ENCODE results near the gene TRMT61A. TPM values are rescaled to one million over a fixed set of nuclear protein-coding genes. Genes with fewer than 3 reads are reported as not detected.
A peak's percentile ranks its signal among the peaks of the same experiment; 100 is the strongest.

Gene TRMT61A
- total and polyA plus RNA-seq, 2 of the 13 experiments (the other 11 are each of a cell fraction or from before 2014, with no cell fraction given): 6.5 to 13.6 TPM

DNA sequence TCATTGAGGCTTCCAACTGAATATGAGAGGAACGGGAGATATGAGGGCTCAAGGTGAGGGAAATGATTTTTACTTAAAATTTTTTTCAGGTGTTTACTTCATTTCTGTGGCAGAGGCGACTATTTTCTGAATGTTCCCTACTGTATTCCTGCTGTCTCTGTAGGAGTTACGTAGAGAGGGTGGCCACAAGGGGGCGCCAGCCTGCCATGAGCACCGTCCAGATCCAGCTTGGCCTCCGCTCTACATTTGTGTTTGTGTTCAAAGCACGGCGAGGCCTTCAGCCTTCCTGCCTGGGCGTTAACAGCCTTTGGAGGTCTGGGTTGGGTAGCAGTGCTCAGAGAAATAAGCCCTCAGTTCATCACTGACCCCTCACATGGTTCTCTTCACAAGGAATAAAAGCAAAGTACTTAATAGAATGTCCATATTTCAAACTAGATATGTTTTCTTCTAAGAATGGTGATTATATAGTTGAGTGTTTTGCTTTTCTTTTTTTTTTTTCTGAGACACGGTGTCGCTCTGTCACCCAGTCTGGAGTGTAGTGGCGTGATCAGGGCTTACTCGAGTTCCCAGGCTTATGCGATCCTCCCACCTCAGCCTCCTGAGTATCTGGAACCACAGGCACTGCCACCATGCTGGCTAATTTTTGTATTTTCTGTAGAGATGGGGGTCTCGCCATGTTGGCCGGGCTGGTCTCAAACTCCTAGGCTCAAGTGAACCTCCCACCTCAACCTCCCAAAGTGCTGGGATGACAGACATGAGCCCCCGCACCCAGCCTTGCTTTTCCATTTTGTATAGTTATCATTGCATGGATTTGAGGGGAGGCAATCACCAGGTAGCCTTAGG, 28.6 kb upstream of the TRMT61A start (continued):
- TF ChIP-seq, protein P1, sequence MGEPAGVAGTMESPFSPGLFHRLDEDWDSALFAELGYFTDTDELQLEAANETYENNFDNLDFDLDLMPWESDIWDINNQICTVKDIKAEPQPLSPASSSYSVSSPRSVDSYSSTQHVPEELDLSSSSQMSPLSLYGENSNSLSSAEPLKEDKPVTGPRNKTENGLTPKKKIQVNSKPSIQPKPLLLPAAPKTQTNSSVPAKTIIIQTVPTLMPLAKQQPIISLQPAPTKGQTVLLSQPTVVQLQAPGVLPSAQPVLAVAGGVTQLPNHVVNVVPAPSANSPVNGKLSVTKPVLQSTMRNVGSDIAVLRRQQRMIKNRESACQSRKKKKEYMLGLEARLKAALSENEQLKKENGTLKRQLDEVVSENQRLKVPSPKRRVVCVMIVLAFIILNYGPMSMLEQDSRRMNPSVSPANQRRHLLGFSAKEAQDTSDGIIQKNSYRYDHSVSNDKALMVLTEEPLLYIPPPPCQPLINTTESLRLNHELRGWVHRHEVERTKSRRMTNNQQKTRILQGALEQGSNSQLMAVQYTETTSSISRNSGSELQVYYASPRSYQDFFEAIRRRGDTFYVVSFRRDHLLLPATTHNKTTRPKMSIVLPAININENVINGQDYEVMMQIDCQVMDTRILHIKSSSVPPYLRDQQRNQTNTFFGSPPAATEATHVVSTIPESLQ (CRISPR knock-in tag; conservative IDR thresholded peaks at IDR 0.05): no peak
- no peak for TF ChIP-seq ZNF891 (CRISPR knock-in tag; IDR thresholded peaks at IDR 0.05)
- TF ChIP-seq, protein P2, sequence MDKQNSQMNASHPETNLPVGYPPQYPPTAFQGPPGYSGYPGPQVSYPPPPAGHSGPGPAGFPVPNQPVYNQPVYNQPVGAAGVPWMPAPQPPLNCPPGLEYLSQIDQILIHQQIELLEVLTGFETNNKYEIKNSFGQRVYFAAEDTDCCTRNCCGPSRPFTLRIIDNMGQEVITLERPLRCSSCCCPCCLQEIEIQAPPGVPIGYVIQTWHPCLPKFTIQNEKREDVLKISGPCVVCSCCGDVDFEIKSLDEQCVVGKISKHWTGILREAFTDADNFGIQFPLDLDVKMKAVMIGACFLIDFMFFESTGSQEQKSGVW (CRISPR knock-in tag; IDR thresholded peaks at IDR 0.05; ENCODE audit: borderline replicate concordance): no peak
- no peak for TF ChIP-seq GTF2F1 (IDR thresholded peaks at IDR 0.05; ENCODE audit: low read length)
- TF ChIP-seq FOXJ3 (CRISPR knock-in tag; IDR thresholded peaks at IDR 0.05; ENCODE audit: borderline replicate concordance): no peak
- no peak for TF ChIP-seq NFIB (CRISPR knock-in tag; IDR thresholded peaks at IDR 0.05; ENCODE audit: borderline replicate concordance)
- TF ChIP-seq, protein P3, sequence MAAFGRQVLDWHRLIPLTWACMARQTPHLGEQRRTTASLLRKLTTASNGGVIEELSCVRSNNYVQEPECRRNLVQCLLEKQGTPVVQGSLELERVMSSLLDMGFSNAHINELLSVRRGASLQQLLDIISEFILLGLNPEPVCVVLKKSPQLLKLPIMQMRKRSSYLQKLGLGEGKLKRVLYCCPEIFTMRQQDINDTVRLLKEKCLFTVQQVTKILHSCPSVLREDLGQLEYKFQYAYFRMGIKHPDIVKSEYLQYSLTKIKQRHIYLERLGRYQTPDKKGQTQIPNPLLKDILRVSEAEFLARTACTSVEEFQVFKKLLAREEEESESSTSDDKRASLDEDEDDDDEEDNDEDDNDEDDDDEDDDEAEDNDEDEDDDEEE (CRISPR knock-in tag; IDR thresholded peaks at IDR 0.05): no peak
- peak; percentile 66; the same call in 1 of the 2 replicates for TF ChIP-seq KDM2A (CRISPR knock-in tag; IDR thresholded peaks at IDR 0.05; ENCODE audit: borderline replicate concordance, low read depth)
- TF ChIP-seq MXD4 (CRISPR knock-in tag; IDR thresholded peaks at IDR 0.05): peak; percentile 43; the same call in 1 of the 2 replicates
- TF ChIP-seq CBX5 (CRISPR knock-in tag; IDR thresholded peaks at IDR 0.05; ENCODE audit: borderline replicate concordance): no peak; the same call in 1 of the 2 replicates
- TF ChIP-seq ZNF513 (CRISPR knock-in tag; conservative IDR thresholded peaks at IDR 0.05): no peak
